Occipital lobe (tissue), 2 donors: ENCODE results near the gene PDE3B. TPM values are rescaled to one million over a fixed set of nuclear protein-coding genes. Genes with fewer than 3 reads are reported as not detected.
"Not testable (repeated sequence)": the region's sequence is repeated elsewhere in the genome, so short reads cannot be mapped to it uniquely, and the experiment has no call there.

Experiments
- DNase-seq: peaks from one replicate; lab custom pipeline; 2025; lab: John Stamatoyannopoulos, UW
- total RNA-seq: library from RNA; depleted of rRNA; stranded (reverse); fragments of >200 nt; gene quantifications from one replicate; pipeline ENCODE4 v1.2.3, GENCODE V29; 2014

Gene PDE3B
- total RNA-seq, 1 donor from 2014 or later, result 31.4 TPM

DNA sequence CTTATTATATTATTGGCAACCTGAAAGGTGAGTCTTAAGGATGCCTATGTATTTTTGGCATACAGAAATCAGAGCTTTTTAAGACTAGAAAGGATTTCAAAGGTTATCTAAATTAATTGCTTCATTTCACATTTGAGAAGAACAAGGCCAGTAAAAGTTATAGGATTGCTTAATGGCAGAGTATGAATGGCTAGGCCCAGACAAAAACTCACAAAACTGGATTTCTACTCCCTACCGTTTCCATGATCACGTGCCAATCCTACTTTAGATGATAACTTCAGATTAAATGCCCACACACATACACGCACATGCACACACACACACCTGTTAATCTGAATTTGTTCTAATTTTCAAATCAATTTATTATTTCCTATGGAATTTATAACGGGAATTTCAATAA lies 1.8 kb upstream of the PDE3B start:
- DNase-seq, result no peak

DNA sequence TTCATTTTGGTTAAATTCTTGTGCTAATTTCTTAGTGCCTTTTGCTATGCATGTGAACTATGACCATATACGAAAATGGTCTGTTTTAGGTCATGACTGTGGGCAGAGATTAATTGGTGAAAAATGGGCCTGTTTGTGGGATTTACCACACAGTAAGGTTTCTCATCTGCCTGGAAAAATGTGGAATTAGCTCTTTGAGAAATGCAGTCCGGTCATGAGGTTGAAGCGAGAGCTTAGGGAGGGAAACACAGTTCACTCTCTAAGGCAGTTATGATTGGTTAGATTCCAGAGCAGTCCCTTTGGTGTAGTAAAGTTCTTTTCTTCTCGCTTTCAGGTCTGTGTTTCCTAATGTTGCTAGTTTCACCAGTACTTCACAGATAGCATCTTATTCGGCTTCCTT lies 1.2 kb upstream of the PDE3B start:
- DNase-seq, result no peak

DNA sequence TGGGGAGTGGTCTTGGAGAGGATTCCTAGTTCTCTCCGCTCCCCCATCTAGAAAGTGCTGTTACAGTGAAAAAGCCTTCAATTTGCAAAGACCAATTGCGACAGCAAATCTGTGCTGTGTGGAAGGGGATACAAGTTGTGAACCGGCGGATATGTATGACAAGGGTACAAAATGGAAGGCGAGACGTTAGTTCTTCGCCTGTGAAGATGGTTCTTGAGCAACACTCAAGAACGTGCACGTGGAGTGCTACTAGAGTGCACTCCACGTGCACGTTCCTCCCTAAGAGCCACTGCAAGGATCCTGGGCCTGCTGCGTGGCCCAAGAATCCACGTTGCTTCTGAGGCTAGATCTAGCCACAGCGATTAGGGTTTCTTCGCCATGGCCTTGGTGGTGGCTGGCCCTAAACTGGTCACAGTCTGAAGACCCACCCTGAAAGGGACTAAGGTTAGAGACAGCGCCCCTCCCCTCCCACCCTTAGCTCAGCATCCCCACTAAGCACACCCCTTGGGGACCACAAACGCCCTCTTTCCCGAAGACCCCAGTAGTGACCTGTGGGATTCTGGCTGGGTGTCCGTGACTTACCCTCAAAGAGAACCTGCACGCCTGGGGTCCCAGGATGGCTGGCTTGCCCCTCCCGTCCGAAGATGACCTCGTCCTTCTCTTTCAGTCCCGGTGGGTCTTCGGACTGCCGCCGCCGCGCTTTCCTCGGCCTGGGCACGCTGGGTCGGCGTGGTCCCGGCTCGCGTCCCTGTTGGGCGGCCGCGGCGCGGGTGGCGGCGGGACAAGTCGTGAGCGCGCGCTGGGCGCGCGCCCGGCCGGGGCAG lies 519 bp upstream of the PDE3B start:
- DNase-seq, result no peak

DNA sequence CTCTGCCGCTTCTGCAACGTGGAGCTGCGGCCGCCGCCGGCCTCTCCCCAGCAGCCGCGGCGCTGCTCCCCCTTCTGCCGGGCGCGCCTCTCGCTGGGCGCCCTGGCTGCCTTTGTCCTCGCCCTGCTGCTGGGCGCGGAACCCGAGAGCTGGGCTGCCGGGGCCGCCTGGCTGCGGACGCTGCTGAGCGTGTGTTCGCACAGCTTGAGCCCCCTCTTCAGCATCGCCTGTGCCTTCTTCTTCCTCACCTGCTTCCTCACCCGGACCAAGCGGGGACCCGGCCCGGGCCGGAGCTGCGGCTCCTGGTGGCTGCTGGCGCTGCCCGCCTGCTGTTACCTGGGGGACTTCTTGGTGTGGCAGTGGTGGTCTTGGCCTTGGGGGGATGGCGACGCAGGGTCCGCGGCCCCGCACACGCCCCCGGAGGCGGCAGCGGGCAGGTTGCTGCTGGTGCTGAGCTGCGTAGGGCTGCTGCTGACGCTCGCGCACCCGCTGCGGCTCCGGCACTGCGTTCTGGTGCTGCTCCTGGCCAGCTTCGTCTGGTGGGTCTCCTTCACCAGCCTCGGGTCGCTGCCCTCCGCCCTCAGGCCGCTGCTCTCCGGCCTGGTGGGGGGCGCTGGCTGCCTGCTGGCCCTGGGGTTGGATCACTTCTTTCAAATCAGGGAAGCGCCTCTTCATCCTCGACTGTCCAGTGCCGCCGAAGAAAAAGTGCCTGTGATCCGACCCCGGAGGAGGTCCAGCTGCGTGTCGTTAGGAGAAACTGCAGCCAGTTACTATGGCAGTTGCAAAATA lies 816 bp downstream of the PDE3B start:
- peak; percentile 53 for DNase-seq

DNA sequence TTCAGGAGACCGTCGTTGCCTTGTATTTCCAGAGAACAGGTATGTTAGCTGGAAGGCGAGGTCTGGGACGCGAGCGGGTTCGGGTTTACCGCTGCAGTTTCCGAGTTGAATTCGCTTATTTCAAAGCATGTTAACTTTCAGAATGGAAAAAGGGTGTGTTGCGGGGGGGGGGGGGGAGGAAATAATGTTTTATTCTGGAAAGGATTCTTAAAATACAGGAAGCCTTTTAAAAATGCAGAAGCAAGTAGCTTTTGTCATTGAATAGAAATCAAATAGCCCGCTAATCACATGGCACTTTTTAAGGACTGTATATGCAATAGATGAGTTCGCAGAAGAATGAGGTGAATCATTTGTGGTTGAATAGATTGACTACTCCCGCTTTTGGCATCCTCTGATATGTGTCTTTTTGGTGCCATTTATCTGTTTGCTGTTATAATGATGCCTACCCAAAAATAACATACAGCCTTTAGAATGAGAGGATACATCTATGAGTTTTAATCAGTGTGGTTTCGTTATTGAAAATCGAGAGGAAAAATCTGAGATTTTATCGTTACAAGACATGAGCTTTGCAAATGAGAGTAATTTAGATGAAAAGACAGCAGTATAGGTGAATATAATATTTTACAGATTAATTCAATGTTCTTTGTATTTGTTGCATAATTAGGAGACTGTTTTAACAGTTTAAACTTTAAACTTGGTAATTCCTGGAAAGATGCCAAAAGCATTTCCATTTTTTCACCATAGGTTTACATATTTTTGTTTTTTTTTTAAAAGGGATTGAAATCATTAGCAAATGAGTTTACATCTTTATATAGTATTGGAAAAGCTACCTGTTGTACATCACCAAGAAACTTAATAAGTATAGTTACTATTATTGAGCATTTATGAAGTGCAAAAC lies 1.7 kb downstream of the PDE3B start:
- no peak for DNase-seq

DNA sequence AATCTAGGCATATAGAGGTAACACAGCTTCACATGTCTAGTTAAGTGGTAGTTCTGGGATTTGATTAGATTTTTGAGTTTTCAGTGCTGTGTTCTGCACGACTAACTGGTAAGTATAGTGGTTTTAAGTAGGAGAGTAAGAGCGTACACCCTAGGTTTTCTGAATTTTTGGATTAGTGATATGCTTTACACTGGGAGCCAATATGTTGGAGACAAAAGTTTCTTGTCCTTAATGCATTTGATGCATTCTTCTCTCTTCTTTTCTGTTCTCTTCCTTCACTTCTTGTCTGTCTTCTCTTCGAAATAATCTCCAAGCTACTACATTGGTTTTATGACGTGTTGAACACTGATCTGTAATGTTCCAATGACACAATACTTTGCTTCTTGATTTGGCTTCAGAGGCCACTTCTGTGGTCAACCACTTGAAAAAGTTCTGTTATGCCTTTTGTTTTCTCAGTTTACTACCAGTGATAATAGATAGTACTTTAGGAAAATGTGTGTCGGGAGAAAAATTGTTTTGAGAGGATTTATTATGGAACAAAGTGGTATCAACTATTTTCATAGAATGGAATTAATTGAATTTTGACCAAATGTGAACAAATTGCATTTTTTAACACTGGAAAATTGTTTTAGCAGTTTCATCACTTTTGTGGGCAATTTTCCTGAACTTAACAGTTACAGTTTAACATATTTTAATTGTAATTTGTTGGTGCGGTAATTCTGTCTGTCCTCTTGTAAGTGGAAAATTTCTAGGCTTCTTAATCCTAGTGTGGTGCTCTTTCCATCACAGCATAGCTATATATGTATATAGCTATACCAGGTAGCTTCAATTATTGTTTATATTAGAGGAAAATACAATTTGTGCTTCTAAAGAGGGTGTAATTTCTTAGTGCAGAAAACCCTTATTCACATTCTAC lies 2.6 kb downstream of the PDE3B start:
- DNase-seq, result no peak

DNA sequence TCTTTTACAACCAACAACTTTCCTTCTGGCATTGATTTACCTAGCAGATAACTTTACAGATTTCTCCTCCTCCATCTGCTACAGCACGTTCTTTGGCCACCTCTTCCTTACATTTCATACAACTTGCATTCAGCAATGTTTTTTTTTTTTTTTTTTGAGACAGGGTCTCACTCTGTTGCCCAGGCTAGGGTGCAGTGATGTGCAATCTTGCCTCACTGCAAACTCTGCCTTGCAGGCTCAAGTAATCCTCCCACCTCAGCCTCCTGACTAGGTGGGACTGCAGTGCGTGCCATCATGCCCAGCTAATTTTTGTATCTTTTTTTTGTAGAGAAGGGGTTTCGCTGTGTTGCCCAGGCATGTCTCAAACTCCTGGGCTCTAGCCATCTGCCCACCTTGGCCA lies 6.5 kb downstream of the PDE3B start:
- DNase-seq, result no peak

DNA sequence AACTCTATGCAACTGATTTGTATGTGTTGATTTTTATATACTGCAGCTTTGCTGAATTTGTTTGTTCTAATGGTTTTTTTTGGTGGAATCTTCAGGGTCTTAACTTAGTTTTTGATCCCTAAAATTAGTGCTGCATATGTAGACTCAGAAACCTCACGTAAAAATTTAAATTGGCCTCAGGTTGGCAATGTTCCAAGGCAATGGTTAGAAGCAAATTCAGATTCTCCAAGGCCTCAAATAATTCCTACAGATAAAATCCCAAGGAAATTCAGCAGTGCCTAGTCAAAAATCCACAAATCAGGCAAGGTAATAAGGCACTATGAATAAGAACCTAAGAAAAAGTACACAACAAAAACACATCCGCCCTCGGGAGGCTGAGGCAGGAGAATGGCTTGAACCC lies 9.5 kb downstream of the PDE3B start:
- no peak for DNase-seq

DNA sequence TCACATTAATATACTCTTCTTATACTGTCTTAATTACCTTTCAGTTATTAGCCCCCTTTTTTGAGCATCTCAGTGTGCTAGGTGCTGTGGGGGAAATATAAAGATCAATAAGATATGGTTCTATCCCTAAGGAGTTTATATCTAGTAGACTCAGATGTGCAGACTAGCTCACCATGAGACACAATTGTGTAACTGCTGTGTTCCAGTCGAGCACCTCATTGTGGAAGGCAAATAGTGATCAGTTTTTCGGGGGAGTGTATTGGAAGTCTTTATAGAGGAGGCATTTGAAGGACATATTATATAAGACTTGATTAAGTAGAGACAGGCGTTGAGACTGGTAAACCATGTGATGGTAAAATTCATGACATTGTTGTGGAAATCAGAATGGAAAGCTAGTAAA lies 11.8 kb downstream of the PDE3B start:
- no peak for DNase-seq

DNA sequence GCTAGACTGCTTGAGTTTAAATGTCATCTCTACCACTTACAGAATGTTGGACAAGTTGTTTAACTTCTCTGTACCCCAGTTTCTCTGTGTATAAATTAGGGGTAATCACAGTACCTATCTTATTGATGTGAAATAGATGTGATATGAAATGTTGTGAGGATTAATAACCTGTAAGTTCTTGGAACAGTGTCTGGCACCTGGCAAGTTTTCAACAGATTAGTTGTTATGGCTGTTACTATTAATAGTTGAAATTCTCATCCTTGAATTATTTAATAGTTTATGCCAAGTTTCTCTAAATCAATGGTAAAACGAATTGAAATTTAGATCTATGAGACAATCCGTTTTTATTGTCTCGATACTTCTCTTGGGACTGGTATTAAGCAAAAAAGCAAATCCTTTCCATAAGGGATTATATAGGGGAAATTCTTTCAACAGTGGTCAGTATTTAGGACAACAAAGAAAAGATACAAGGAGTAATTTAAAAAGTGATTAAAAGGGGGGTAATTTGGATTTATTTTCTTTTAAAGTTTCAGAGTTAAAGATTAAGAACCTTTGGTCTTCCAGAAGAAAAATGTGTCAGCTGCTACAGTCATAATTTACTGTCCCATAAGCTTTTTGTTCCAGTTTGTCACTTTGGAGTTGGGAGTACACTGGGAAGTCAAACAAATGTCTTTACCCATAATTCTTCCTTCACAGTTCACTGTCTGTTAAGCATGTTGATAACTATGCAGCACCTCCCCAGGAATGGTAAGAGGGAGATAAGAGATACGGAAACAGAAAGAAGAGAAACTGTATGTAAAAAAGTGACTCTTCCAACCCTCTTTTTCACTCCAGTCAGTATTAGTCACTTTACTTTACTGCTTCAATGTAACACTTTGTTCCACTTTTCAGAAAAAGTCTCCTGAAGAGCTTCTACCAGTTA lies 13.2 kb downstream of the PDE3B start:
- DNase-seq, result no peak

DNA sequence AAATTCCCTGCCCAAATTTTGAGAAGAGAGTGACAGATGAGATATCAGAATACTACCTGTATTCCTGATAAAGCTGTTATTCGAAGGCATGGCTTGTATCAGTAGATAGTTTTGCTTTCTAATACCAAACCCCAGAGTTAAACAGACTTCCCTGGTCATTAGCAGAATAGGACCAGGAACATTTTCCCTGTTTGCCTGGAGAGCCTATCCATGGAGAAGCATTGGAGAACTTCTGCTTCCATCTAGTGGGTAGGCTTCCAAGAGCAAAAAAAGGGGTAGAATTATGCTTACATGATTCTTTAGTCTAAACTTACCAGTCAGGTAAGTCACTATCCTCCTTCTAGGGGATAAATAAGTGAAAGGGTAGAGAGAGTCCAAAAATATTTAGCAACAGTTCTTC lies 14.2 kb downstream of the PDE3B start:
- DNase-seq, result no peak

DNA sequence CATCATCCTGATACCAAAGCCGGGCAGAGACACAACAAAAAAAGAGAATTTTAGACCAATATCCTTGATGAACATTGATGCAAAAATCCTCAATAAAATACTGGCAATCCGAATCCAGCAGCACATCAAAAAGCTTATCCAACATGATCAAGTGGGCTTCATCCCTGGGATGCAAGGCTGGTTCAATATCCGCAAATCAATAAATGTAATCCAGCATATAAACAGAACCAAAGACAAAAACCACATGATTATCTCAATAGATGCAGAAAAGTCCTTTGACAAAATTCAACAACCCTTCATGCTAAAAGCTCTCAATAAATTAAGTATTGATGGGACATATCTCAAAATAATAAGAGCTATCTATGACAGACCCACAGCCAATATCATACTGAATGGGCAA lies 21.3 kb downstream of the PDE3B start:
- DNase-seq, result not testable (repeated sequence)

DNA sequence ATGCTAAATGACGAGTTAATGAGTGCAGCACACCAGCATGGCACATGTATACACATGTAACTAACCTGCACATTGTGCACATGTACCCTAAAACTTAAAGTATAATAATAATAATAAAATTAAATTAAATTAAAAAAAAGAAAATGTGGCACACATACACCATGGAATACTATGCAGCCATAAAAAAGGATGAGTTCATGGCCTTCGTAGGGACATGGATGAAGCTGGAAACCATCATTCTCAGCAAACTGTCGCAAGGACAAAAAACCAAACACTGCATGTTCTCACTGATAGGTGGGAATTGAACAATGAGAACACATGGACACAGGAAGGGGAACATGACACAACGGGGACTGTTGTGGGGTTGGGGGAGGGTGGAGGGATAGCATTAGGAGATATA lies 23.7 kb downstream of the PDE3B start:
- DNase-seq, result not testable (repeated sequence)

DNA sequence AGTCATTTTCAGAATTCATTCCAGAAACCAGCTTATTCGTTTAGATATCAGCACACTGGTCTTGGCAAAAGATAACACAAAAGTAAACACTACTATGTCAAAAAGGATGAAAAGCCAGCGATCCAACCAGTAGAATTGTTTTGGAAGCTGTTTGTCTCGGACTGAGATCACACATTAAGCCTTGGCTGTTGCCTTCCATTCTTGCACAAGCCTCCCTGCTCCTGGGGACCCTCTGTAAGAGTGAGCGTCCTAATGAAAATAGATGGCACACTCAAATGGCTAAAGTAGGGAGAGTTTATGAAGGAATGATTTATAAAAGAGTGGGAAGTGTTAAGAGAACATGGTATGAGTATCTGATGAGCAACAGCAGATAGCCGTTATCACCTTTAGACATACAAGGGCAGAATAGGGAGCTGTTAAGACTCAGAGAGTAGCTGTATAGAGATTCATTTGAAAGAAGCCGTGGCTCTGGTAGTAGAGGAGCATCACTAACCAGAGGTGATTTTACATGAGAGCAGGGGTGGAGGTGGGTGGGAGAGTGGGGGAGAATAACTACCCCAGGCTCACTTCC lies 25.2 kb downstream of the PDE3B start:
- no peak for DNase-seq

DNA sequence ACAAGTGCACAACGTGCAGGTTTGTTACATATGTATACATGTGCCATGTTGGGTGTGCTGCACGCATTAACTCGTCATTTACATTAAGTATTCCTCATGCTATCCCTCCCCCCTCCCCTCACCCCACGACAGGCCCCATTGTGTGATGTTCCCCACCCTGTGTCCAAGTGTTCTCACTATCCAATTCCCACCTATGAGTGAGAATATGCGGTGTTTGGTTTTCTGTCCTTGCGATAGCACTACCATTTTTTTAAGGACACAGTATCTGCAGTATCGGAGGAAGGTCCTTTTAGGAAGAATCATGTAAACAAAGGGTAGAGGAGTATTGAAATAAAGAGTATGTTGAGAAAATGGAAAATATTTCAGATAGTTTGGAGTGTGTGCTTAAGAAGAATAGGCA lies 25.9 kb downstream of the PDE3B start:
- DNase-seq, result no peak

DNA sequence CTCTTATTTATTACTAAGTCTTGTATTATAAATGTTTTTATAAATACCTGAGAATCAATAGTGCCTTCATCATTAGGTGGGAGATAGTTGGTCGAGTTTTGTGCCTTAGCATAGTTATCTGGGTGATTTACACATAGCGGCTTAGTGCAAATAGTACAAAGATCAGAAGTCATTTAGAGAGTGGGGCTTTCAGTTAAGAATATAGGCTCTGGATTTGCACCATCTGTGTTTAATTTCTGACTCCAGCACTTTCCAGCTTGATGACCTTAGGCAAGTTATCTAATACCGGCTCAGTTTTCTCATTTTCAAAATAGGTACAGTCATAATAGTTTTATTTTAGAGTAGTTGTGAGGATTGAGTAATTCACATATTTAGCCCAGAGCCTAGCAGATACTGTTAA lies 26.4 kb downstream of the PDE3B start:
- no peak for DNase-seq

DNA sequence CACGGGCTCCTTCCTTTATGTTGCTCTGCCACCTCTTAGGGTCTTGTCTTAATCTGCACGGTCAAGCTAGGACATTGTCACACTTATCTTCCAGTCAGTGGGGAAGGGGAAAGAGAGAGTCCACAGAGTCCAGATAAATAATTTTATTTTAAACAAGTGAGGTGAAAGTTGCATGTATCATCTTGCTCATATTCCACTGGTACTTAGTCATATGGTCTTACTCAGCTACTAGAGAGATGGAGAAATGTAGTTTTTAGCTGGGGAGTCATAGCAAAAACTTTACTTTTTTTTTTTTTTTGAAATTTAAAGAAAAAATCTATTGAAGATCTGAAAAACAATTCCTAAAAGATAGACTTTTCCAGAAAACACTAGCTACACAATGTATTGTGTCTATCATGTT lies 29.0 kb downstream of the PDE3B start:
- DNase-seq, result no peak

DNA sequence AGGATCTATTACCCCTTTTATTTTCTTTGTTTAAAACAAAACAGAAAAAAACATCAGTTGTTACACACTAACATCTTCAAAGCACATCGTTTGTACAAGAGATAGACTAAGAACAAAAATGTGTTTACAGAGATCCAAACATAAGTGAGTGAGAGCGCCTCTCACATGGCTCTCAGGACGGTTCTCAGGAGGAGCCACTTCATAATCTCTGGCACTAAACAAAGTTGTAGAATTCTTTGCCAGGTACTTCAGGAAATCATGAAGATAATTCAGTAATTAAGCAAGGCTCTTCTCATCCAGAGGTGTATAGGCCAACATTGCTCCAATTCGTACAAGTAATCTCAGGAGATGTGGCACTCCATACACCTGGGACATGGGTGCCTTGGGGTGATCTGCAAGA lies 29.8 kb downstream of the PDE3B start:
- no peak for DNase-seq

DNA sequence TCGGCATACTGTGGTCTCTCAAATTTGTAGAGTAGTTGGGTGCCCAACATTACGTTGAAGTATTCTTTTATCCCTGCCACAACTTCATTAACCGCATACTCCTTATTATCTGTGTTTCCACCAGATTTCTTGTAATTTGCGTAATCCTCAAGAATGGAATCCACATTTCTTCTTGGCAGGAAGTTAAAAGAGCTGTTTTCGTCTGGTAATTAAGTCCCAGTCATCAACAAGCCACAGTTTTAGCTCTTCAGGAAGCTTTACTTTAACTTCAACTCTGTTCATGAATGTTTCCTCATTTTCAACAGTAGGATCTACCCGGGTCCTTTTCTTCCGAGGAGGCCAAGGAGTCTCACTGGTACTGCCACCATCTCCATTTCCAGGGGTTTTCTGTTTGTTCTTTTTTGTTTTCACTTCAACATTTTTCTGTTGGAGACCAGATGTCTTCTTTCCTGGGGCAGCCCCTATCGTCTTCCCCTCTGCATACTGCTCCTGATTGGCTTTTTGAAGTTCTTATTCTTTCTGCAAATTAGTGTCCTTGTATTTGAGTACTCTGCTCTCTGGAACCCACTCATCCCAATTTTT lies 30.3 kb downstream of the PDE3B start:
- DNase-seq, result no peak
